ENCODE measurements around the gene VWA3B. TPM values are rescaled to one million over a fixed set of nuclear protein-coding genes. Genes with fewer than 3 reads are reported as not detected.

VWA3B gene
- total RNA-seq, 1 donor: not detected

GRCh38 chr2:98281607-98282006 is 194.6 kb downstream of the VWA3B start:
- Histone ChIP-seq H3K27me3 (ENCODE audit: insufficient read depth, low read length) (peaks cover 12% of the 10 kb centered on the region), H3K9me3 (ENCODE audit: low read depth, low read length) (no peaks in the 10 kb centered on the region), H3K4me2 (ENCODE audit: insufficient read depth, low read length) (no peak overlapping the region), H3K27ac (ENCODE audit: low read depth, low read length) (no peak overlapping the region), H3K4me1 (ENCODE audit: insufficient read depth, low read length) (no peaks in the 10 kb centered on the region), H3K36me3 (ENCODE audit: insufficient read depth, low read length) (no peaks in the 10 kb centered on the region), H2AFZ (ENCODE audit: low read length) (no peak overlapping the region), H3K79me2 (ENCODE audit: insufficient read depth, low read length) (no peaks in the 10 kb centered on the region), H3K4me3 (ENCODE audit: insufficient read depth, low read length) (no peak overlapping the region), H4K20me1 (ENCODE audit: insufficient read depth, low read length) (no peaks in the 10 kb centered on the region)
- TF ChIP-seq CTCF (IDR thresholded peaks at IDR 0.05; ENCODE audit: extremely low read depth, low read depth, low read length): no peak
- DNase-seq (ENCODE audit: insufficient read length, low spot score, missing footprints): peak; percentile 18

GRCh38 chr2:98282109-98282508 is 195.1 kb downstream of the VWA3B start:
- no peaks in the 10 kb centered on the region for H3K4me1 ChIP-seq (ENCODE audit: insufficient read depth, low read length)
- no peaks in the 10 kb centered on the region for H4K20me1 ChIP-seq (ENCODE audit: insufficient read depth, low read length)
- no peaks in the 10 kb centered on the region for H3K79me2 ChIP-seq (ENCODE audit: insufficient read depth, low read length)
- H3K4me3 ChIP-seq (ENCODE audit: insufficient read depth, low read length): no peak overlapping the region
- H3K27ac ChIP-seq (ENCODE audit: low read depth, low read length): no peak overlapping the region
- H3K27me3 ChIP-seq (ENCODE audit: insufficient read depth, low read length): peaks cover 12% of the 10 kb centered on the region
- no peaks in the 10 kb centered on the region for H3K36me3 ChIP-seq (ENCODE audit: insufficient read depth, low read length)
- no peaks in the 10 kb centered on the region for H3K9me3 ChIP-seq (ENCODE audit: low read depth, low read length)
- peak; percentile 70 for DNase-seq (ENCODE audit: insufficient read length, low spot score, missing footprints)
- H2AFZ ChIP-seq (ENCODE audit: low read length): no peak overlapping the region
- no peak overlapping the region for H3K4me2 ChIP-seq (ENCODE audit: insufficient read depth, low read length)
- TF ChIP-seq CTCF (IDR thresholded peaks at IDR 0.05; ENCODE audit: extremely low read depth, low read depth, low read length): no peak

- Histone ChIP-seq H3K27ac (ENCODE audit: low read depth, low read length) (no peak overlapping the region), H3K27me3 (ENCODE audit: insufficient read depth, low read length) (peaks cover 6% of the 10 kb centered on the region), H4K20me1 (ENCODE audit: insufficient read depth, low read length) (no peaks in the 10 kb centered on the region), H3K4me3 (ENCODE audit: insufficient read depth, low read length) (no peak overlapping the region), H3K36me3 (ENCODE audit: insufficient read depth, low read length) (no peaks in the 10 kb centered on the region), H2AFZ (ENCODE audit: low read length) (no peak overlapping the region), H3K79me2 (ENCODE audit: insufficient read depth, low read length) (no peaks in the 10 kb centered on the region), H3K9me3 (ENCODE audit: low read depth, low read length) (no peaks in the 10 kb centered on the region), H3K4me1 (ENCODE audit: insufficient read depth, low read length) (no peaks in the 10 kb centered on the region), H3K4me2 (ENCODE audit: insufficient read depth, low read length) (no peak overlapping the region)
- no peak for TF ChIP-seq CTCF (IDR thresholded peaks at IDR 0.05; ENCODE audit: extremely low read depth, low read depth, low read length)
- no peak for DNase-seq (ENCODE audit: insufficient read length, low spot score, missing footprints)
Observed at GRCh38 chr2:98293030-98293429, 206.1 kb downstream of the VWA3B start.

GRCh38 chr2:98293931-98294687 is 207.1 kb downstream of the VWA3B start:
- no peak for TF ChIP-seq CTCF (IDR thresholded peaks at IDR 0.05; ENCODE audit: extremely low read depth, low read depth, low read length)
- Histone ChIP-seq H3K27ac (ENCODE audit: low read depth, low read length) (no peak overlapping the region), H3K9me3 (ENCODE audit: low read depth, low read length) (no peaks in the 10 kb centered on the region), H3K4me2 (ENCODE audit: insufficient read depth, low read length) (no peak overlapping the region), H3K79me2 (ENCODE audit: insufficient read depth, low read length) (no peaks in the 10 kb centered on the region), H2AFZ (ENCODE audit: low read length) (no peak overlapping the region), H3K4me3 (ENCODE audit: insufficient read depth, low read length) (no peak overlapping the region), H4K20me1 (ENCODE audit: insufficient read depth, low read length) (no peaks in the 10 kb centered on the region), H3K4me1 (ENCODE audit: insufficient read depth, low read length) (no peaks in the 10 kb centered on the region), H3K27me3 (ENCODE audit: insufficient read depth, low read length) (peaks cover 6% of the 10 kb centered on the region), H3K36me3 (ENCODE audit: insufficient read depth, low read length) (no peaks in the 10 kb centered on the region)
- DNase-seq (ENCODE audit: insufficient read length, low spot score, missing footprints): peak; percentile 21
